GM18861 (cell line): Measurements from ENCODE around the gene CD300LD.

Experiments
- ATAC-seq: cut with Tn5 transposase; IDR thresholded peaks from one replicate; pipeline ENCODE4 v1.9.1; 2021; ENCODE audit not compliant: unreplicated experiment

The CD300LD gene

DNA sequence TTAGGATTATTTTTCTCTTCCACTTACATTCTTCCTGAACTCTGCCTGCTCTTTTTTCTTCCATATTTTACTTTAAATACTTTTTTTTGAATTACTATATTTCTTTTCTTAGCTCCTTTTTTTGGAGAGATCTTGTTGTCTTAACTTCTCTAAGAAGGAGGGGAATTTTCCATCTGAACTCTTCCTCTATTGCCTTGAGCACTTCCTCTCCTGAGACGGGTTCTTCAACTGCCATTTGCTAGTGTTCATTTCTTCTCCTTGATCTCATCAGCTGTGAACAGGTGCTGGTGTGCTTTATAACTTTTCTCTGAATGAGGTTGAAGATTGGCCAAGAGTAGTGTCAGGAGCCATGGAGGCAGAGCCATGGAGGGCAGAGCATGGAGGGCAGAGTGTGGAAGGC lies 15.1 kb upstream of the CD300LD start:
- no peak for ATAC-seq

DNA sequence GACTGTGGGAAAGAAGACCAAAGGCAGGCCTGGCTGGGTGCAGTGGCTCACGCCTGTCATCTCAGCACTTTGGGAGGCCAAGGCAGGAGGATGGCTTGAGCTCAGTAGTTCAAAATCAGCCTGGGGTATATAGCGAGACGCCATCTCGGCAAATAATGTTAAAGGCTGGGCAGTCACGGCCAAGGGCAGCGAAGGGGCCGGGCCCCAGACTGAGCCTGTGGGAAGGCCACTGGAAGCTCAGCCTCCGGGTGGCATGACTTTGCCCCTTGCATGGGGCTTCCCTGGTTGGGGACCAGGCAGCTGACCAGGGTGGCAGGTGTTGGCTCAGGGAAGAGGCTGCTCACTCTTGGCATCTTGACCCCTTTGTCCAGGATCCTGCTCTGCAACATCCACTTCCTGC lies 14.0 kb upstream of the CD300LD start:
- ATAC-seq = no peak

DNA sequence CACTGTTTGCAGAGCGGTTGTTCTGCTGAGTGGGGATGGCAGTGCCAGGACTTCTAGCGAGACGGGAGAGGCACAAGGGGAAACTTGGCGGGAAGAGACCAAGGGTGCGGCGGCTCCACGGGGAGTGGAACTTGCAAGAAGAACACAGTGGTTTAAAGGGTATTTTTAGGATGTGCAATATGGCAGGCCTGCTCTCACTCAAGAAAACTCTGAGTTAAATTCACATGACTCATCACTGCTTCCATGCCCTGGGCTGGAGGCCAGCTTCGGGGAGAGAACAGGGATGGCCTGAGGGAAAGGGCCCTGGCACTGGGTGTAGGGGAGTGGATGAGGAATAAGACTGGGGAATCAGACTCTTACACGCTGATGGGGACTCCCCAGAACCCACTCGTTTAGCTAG lies 13.3 kb upstream of the CD300LD start:
- ATAC-seq = no peak

DNA sequence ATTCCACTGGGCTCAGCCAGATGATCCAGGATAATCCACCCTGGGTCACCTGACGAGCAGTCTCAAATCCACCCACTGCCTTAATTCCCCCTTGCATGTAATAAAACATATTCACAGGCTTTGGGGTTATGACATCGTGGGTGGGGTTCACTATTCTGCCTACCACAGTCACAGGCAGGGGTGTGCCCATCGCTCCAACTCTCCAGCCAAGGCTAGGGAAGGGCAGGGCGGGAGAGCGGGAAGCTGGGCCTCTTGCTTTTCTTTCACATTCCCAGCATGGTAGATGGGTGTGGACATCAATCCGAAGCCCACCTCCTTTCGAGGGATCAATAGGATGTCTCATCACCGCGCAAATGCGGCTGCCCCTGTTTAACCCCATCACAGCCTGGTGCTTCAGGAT lies 12.7 kb upstream of the CD300LD start:
- ATAC-seq = no peak

DNA sequence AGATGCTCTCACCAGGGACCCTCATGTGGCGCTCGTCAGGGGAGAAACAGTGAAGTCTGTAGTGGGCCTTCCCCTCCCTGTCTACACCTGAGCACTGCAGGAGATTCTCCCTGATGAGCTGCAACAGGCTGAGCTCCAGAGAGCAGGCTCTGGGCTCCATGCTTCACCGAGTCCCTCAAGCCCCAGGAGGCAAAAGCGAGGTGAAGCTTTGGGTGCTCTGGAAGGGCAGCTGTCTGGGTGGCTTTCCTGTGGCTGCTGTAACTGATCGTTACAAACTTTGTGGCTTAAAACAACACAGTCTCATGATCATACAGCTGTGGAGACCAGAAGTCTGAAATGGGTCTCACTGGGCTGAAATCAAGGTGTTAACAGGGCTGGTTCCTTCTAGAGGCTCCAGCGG lies 12.1 kb upstream of the CD300LD start:
- ATAC-seq = no peak

DNA sequence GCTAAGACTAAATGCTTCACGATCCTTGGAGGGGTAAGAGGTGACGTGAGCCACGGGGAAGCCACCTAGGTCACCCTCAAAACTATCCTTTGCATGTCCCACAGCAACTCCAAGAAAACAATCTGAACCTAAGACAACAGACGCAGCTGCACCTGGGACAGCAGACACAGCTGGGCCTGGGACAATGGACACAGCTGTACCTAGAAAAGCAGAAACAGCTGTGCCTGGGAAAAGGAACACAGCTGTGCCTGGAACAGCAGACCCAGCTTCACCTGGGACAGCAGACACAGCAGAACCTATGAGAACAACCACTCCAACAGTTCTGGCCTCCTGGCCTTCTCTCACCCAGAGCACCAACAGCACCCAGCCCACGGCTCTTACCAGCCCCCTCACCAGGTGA lies 11.7 kb upstream of the CD300LD start:
- no peak for ATAC-seq

DNA sequence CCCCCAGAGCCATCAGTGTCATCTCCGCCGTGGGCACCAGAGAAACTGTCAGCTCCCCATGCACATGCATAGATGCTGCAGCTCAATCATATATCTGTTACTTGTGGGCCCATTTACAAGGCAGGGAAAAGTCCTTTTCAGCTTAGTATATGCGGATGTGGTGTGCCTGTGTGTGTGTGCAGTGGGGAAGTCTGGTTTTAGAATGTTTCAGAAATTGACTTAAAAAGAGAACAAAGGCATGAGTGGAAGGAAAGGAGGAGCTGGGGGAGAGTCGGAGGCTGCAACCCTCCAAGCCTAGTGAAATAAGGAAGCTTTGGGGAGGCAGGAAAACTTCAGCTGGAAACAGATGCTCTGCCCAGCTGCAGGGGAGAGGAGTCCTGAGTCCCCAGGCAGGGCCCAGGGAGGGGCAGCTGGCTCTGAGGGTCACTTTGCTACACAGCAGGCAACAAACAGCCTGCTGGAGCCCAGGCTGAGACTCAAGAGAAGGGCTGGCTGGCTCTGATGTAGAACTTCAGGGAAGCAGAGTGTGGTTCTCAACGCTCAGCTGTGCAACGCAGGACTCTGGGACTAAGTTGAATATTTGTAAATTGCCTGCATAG lies 11.1 kb upstream of the CD300LD start:
- no peak for ATAC-seq

DNA sequence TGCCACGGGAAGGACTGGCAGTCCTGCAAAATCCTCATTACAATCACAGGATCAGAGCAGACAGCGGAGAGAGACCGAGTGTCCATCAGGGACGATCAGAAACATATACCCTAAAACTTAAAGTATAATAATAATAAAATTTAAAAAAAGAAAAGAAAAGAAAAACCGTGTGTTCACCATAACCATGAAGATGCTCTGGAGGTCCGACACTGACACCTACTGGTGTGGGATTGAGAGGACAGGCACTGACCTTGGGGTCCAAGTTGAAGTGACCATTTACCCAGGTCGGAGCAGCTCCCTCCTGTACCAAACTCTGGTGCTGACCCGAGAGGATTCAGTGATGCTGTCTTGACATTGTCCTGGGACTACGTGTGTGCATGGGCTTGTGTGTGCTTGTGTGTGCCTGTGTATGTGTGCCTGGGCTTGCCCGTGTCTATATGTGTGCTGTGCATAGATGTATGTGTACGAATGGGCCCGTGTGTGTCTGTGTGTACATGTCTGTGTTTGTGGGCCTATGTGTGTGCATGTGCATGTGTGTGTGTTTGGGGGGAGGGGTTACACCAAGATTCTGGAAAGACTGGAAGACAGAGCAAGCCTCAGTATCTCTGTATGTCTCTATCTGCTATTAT lies 10.0 kb upstream of the CD300LD start:
- ATAC-seq = no peak

DNA sequence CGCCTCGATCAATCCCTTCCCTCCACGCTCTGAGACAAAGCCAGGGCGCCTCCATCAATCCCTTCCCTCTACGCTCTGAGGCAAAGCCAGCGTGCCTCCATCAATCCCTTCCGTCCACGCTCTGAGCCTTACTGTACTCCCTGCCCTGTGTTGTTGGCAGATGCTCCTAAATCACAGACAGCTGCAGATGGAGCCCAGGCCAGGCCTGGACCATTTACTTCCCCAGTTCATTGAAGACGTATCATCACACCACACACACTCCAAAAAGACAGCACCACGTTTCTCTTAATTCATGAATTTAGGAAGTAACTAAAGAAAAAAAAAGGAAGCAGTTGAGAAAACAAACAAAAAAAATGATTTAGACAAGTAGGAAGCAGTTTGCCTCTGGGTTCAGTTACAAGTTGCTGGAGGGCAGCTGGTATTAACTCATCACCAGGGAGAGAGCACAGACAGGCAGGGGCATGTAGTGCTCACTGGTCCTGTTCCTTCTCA lies 7.4 kb upstream of the CD300LD start:
- no peak for ATAC-seq

DNA sequence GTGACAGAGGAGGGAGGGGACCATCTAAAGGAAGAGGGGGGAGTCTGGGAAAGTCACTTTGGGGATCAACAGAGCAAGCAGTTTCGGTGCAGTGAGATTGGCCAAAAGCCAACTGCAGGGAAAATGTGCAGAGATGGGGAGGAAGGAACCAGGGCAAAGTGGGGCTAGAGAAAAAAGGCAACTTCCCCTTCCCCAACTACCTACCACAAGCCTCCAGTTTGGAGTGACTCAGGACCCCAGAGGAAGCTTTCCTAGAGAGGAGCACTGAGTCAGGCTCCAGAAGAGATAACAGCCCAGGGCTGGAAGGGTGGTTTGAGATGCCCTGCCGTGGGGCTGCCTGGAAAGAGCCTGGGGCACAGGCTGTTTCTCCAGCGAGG lies 6.9 kb upstream of the CD300LD start:
- no peak for ATAC-seq

DNA sequence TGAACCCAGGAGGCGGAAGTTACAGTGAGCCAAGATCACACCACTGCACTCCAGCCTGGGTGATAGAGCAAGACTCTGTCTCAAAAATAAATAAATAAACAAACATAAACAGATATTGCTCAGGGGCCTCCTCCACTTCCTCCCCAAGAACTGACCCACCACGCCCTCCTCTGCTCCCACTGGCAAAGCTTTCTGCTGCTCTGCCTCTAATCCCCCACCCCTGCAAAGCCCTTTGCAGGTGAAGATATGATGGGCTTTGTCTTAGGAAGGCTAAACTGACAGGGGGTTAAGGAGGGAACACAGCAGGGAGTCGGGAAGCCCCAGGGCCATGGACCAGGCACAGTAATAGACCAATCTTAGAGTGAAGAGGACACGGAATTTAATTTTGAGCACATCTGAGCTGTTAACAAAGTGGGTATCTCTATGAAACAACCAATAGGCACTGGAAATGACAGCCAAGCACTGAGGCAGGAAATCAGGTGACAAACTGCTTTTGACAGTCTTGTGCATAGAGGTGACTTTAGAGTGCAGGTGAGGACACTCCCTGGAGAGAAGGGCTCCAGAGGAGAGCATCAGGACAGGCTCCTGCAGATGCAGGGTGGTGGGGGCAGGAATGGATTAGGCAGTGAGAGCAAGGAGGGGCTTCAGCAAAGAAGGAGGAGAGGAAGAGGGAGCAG lies 6.4 kb upstream of the CD300LD start:
- ATAC-seq = no peak

DNA sequence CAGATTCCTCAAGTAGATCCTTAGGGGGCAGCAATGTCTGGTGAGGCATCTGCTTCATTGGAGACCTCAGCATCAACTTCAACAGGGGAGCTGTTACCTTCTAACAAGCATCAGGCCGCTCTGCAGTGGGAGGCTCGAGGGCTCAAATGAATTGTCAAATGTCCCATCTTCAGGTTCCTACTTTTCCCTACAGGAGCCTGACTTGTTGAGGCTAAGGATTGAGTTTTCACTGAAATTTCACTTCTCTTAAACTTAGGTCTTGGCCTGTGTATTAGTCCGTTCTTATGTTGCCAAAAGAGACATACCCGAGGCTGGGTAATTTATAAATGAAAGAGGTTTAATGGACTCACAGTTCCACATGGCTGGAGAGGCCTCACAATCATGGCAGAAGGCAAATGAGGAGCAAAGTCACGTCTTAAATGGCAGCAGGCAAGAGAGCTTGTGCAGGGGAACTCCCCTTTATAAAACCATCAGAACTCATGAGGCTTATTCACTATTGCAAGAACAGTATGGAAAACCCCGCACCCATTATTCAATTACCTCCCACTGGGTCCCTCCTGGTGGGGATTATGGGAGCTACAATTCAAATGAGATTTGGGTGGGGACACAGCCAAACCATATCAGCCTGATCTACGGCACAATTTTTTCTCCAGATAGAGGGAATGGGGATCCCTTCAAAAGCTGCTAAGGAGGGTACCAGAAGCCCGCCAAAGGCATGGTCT lies 5.1 kb upstream of the CD300LD start:
- ATAC-seq = no peak

DNA sequence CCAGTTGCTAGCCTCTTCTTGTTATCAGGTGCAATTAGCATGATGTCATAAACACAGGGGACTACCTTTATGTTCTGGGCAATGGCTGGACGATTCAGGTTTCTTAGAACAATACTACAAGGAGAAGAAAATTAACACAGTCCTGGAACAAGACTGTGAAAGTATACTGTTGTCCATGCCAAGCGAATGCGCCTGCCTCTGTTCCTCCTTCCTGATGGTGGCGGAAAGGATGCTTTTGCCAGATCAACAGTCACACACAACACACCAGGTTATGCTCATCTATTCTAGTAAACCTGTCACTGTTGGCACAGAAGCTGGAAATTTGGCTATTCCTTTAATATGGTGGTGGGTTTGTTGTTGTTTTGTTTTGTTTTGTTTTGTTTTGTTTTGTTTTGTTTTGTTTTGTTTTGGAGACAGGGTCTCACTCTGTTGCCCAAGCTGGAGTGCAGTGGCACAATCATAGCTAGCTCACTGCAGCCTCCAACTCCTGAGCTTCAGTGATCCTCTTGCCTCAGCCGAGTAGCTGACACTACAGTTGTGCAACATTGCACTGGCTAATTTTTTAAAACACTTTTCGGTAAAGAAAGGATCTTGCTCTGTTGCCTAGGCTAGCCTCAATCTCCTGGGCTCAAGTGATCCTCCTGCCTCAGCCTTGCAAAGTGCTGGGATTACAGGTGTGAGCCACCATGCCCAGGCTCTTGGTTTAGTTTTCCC lies 3.1 kb upstream of the CD300LD start:
- ATAC-seq = no peak

DNA sequence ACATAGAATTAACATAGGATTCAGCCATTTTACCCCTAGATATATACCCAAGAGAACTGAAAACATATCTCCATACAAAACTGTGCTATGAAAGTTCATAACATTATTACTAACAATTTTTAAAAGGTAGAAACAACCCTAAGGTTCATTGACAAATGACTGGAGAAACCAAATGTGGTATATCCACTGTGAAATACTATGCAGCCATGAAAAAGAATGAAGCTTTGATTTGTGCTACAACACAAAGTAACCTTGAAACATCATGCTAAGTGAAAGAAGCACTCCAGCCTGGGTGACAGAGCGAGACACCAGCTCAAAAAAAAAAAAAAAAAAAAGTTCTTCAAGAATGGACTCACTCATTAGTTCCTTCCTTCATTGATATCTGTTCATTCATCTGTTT lies 580 bp downstream of the CD300LD start:
- no peak for ATAC-seq

DNA sequence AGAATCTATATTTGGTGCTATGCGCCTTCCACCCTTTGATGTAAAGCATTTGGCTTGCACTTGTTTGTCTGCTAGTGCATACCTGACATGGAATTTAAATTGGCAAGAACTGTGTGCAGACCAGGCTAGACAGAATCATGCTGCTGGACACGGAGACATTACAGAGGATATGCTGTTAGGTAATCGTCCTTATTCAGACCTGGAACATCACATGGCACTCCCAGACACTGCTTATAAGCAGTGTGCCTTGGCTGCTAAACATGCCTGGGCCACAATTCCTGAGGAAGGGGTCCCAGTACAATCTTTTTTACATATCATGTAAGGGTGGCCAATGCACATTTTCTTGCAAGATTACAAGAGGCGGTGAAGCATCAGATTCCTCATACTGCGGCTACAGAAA lies 6.4 kb downstream of the CD300LD start:
- ATAC-seq = no peak

DNA sequence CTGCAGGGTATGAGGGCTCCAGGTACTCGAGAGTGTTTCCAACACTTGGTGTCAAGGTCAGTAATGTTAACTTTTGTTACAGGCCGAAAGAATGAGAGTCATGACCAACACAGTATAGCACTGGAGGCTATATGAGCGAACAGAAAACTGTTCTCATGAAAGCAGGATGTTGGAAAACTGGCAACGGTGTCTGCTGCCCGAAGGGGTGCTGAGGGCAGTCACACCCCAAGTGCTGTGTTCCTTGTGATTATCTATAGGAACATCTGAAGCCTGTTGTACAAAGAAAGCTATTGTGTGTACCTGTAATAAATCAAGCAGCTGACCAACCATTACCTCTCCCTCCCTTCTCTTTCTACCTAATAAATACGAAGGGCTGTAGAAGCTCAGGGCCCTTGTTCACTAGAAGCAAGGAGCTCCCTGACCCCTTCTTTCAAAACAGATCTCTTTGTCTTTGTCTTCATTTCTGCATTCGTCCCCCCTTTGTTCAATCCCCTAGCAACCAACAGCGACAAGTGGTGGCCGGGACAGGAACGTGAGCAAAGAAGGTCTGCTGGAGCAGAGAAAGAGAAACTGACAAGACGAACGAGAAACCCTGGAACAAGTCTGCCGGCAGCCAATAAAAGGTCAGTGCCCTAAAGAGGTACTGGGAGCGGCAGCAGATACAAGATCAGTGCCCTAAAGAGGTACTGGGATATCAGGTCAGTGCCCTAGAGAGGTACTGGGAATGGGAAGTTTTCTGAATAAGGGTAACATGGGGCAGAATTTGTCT lies 7.6 kb downstream of the CD300LD start:
- no peak for ATAC-seq

DNA sequence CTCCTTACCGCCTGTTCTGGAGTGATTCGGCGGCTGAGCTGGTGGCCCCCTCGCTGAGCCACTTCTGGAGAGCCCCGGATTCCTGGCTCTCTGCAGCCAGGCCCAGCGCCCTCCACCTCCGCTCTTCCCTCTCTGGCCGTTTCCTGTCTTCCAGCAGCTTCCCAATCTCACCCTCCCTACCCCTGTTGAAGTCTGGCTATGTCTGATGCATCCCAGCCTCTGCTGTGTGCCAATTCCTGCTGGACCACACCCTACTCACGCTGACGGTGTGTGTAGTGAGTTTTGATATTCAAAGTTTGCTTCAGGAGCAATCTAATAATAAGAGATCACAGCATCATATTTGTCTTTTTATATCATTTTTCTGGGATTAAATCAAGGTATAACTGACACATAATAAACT lies 9.4 kb downstream of the CD300LD start:
- no peak for ATAC-seq

DNA sequence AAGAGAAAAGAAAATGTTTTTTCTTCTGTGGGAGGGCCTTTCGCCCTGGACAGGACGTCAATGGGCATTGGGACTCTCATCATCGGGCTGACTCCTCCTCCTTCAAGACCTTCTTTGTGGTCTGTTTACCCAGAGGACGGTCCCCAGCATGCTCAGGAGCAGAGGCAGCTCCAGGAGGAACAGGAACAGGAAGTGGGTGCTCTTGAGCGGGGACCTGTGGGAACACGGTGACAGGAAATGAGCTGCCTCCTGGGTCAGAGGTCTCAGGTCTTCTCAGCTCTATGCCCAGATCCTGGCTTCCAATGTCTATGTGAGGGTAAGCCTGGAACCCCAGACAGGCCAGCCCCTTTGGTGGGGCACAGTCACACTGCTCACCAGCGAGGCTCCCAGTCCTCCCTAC lies 12.2 kb downstream of the CD300LD start:
- no peak for ATAC-seq

DNA sequence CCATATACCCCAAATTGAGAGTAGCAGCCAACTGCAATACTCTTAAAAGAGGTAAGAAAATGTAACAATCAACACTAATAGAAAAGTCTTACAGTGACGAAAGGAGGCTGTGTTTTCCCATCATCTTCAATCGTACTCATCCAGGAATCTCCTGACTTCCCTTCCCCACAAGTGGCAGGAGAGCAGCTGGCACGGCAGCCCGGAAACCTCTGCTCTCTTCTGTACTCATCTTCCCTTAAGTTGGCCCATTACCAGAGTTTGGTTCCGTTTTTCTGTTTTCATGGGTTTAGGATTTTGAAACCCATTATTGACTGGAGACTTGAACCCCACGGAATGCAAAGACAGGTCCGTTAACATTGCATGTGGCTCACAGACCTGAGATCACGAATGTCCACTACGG lies 13.1 kb downstream of the CD300LD start:
- ATAC-seq = no peak

DNA sequence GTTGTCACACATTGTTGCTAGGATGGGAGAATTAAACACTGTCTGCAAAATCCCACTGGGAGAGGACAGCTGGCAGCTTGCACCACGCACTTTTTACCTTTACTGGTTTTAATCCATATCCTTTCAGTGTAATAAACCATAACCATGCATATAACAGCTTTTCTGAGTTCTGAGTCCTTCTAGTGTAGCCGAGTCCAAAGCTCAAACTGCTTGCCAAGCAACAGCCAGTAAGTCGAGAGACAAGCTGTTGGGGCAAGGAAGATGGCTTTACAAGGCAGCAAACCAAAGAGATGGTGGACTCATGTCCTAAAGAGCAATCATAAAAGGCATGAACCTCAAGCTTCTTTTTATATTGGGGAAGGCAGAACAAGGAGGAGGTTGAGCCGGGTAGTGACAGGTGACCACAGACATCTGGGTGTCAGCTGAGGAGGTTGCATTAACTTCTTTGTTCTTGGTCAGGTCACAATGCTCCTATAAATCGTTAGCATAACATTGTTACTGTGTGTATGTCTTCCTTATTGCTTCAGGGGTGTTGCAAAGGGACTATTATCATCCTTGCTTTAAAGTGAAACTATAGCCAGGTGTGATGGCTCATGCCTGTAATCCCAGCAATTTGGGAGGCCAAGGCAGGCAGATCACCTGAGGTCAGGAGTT lies 17.5 kb downstream of the CD300LD start:
- ATAC-seq = no peak
